ENCODE results near the gene DTNBP1.
"Not testable (repeated sequence)": the region's sequence is repeated elsewhere in the genome, so short reads cannot be mapped to it uniquely, and the experiment has no call there.

Gene DTNBP1

GRCh38 chr6:15668918-15669317 is 6.1 kb upstream of the DTNBP1 start:
- no peak for DNase-seq (ENCODE audit: low read depth)
- no peak for TF ChIP-seq CTCF (conservative IDR thresholded peaks at IDR 0.05; ENCODE audit: low read length)

DNA sequence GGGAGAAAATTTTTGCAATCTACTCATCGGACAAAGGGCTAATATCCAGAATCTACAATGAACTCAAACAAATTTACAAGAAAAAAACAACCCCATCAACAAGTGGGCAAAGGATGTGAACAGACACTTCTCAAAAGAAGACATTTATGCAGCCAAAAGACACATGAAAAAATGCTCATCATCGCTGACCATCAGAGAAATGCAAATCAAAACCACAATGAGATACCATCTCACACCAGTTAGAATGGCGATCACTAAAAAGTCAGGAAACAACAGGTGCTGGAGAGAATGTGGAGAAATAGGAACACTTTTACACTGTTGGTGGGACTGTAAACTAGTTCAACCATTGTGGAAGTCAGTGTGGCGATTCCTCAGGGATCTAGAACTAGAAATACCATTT is 4.1 kb upstream of the DTNBP1 start:
- not testable (repeated sequence) for DNase-seq (ENCODE audit: low read depth); H3K4me3 ChIP-seq (ENCODE audit: low read length)

More at GRCh38 chr6:15668918-15669317, 6.1 kb upstream of the DTNBP1 start:
- H3K4me3 ChIP-seq (ENCODE audit: low read length) = no peak overlapping the region

DNA sequence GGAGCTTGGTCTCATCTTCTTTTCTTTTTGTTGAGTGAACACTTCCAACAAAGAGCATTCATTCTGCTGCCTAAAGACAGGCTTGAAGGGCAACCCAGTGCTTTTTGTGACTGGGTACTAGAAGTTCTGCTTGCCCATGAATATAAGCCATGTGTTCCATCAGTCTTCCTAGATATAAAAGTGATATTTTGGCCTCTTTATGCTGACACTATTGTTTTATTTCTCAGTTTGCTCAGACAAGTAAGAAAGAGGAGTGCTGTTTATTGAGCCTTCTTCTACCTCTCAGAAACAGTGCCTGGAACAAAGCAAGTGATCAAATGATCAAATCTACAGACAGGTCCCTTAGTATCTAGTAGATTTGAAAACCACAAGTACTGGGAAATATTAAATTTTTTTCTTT is 2.4 kb upstream of the DTNBP1 start:
- no peak for TF ChIP-seq CTCF (conservative IDR thresholded peaks at IDR 0.05; ENCODE audit: low read length)
- no peak for DNase-seq (ENCODE audit: low read depth)

GRCh38 chr6:15663130-15663871 is 473 bp upstream of the DTNBP1 start:
- H3K4me3 ChIP-seq (ENCODE audit: low read length) = peak overlapping the region; percentile 70
- DNase-seq (ENCODE audit: low read depth) = no peak
- no peak for TF ChIP-seq CTCF (conservative IDR thresholded peaks at IDR 0.05; ENCODE audit: low read length)

More for the DNA sequence above, 2.4 kb upstream of the DTNBP1 start:
- H3K4me3 ChIP-seq (ENCODE audit: low read length) = no peak overlapping the region

DNA sequence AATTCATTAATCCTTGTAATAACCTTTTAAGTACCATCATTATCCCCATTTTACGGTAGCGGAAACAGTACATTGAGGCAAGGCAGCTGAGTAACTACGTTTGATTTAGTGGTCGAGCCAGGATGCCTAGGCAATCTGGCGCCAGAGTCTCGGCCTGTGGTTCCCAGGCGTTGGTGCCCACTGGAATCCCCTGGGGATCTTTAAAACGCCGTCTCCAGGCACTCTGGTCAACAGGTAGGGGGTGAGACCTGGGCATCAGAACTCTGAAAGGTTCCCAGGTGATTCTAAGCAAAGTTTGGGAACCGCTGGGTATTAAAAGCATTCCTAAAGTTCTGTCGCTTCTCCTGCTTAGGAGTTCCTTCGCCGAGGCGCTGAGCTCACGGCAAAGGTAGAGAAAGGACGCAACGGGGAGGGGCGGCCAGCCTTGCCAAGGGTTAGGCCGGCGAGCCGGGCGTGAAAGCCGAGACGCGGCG is 939 bp downstream of the DTNBP1 start:
- no peak for DNase-seq (ENCODE audit: low read depth)
- H3K4me3 ChIP-seq (ENCODE audit: low read length) = peak overlapping the region; percentile 70
- no peak for TF ChIP-seq CTCF (conservative IDR thresholded peaks at IDR 0.05; ENCODE audit: low read length)

- no peak for TF ChIP-seq CTCF (conservative IDR thresholded peaks at IDR 0.05; ENCODE audit: low read length)
- H3K4me3 ChIP-seq (ENCODE audit: low read length) = no peak overlapping the region
- DNase-seq (ENCODE audit: low read depth) = peak; percentile 34
Observed at GRCh38 chr6:15659181-15659580, 3.6 kb downstream of the DTNBP1 start.

GRCh38 chr6:15658181-15658744 is 4.6 kb downstream of the DTNBP1 start:
- DNase-seq (ENCODE audit: low read depth) = no peak
- no peak for TF ChIP-seq CTCF (conservative IDR thresholded peaks at IDR 0.05; ENCODE audit: low read length)
- H3K4me3 ChIP-seq (ENCODE audit: low read length) = no peak overlapping the region
